Left renal pelvis (tissue), 4 donors: Measurements from ENCODE around the gene WDR3. TPM values are rescaled to one million over a fixed set of nuclear protein-coding genes. Genes with fewer than 3 reads are reported as not detected.

Experiments used
- polyA plus RNA-seq, 4 donors: library from polyadenylated mRNA; unstranded; fragments of 120-200 nt; gene quantifications; one replicate each; pipeline ENCODE4 v1.2.1, GENCODE V29; 2013; ENCODE audit not compliant: insufficient read length in 4 of 4

The WDR3 gene
- polyA plus RNA-seq, 4 donors, result 21.2 to 33.4 (median 28.9) TPM

Other genes with a start within 250 kb of the WDR3 start
- 10 to 100 TPM; 11.6 to 21.3 (median 18.4) TPM for gene GDAP2, start 118 bp upstream of the WDR3 start, polyA plus RNA-seq